Suprapubic skin (tissue), 4 donors: ENCODE data around the gene DPYSL4. TPM values are rescaled to one million over a fixed set of nuclear protein-coding genes. Genes with fewer than 3 reads are reported as not detected.

Experiments
- DNase-seq, 2 donors: peaks; one replicate each; pipeline ENCODE4 v3.0.0-alpha.2; 2019; ENCODE audit warnings: low spot score in 2 of 2
- H3K27ac ChIP-seq: fragments of 200-600 bp; sonication (generic); one replicate; pipeline ENCODE4 v1.5.1; 2019
- H3K27me3 ChIP-seq: fragments of 200-600 bp; sonication (generic); one replicate; pipeline ENCODE4 v1.5.1; 2019
- H3K36me3 ChIP-seq: fragments of 200-600 bp; sonication (generic); one replicate; pipeline ENCODE4 v1.5.1; 2019
- H3K4me1 ChIP-seq: fragments of 200-600 bp; sonication (generic); one replicate; pipeline ENCODE4 v1.5.1; 2019
- H3K4me3 ChIP-seq: fragments of 200-600 bp; sonication (generic); one replicate; pipeline ENCODE4 v1.5.1; 2019; ENCODE audit warnings: mild to moderate bottlenecking
- H3K9me3 ChIP-seq: fragments of 200-600 bp; sonication (generic); one replicate; pipeline ENCODE4 v1.5.1; 2019
- EP300 ChIP-seq: sonication (generic); formaldehyde crosslinking; IDR thresholded peaks from one replicate; pipeline ENCODE4 v1.6.1; 2017; ENCODE audit warnings: antibody characterized with exemption
- POLR2A ChIP-seq, 2 donors: fragments of 450-650 bp; IDR thresholded peaks; one replicate each; pipeline ENCODE4 v1.6.1; 2017; ENCODE audit warnings: antibody characterized with exemption in 2 of 2, mild to moderate bottlenecking in 2 of 2, moderate library complexity in 2 of 2
- POLR2AphosphoS5 ChIP-seq, 3 donors: sonication (generic); formaldehyde crosslinking; IDR thresholded peaks; one replicate each; pipeline ENCODE4 v1.6.1; 2017; ENCODE audit warnings: antibody characterized with exemption in 3 of 3
- WGBS: methylation state at CpG from one replicate; pipeline ENCODE4 v1.1.5; 2018; 5-methylcytosine and 5-hydroxymethylcytosine counted together
- total RNA-seq, 4 donors: library from RNA; depleted of rRNA; stranded (reverse); fragments of >200 nt; gene quantifications; one replicate each; pipeline ENCODE4 v1.1.0, GENCODE V29; 2016
- TF ChIP-seq, protein P1 (sequence below), 2 donors: fragments of 200-600 bp in 1 of 2; fragments of 450-650 bp in 1 of 2; sonication (generic) in 1 of 2; IDR thresholded peaks; one replicate each; pipeline ENCODE4 v1.5.1; 2016 to 2019; ENCODE audit warnings: antibody characterized with exemption in 2 of 2, mild to moderate bottlenecking in 1 of 2, moderate library complexity in 1 of 2

Gene DPYSL4
- total RNA-seq, 4 donors from 2014 or later = 0.38 to 1.7 (median 0.91) TPM; not detected in 1

DNA sequence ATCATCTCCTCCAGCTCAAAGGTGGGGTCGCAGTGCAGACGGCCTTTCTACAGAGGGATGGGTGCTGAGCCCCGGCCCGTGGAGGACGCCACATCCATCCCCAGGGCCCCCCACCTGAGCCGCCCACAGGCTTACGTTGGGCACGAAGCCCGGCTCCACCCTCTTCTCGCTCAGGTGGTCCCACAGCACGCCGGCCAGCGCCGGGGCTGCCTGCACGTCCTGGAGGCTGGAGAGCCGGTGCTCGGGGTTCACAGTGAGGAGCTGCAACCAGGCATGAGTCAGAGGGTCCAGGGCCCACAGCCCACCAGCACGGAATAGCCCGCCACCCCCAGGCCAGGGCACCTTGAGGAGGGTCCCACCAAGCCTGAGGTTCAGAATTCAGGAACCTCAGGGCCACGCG is 36.0 kb downstream of the DPYSL4 start:
- no peaks in the 10 kb centered on the region for H3K9me3 ChIP-seq
- H3K4me1 ChIP-seq = peaks cover 7% of the 10 kb centered on the region
- no peak overlapping the region for H3K27ac ChIP-seq
- H3K36me3 ChIP-seq = no peaks in the 10 kb centered on the region
- DNase-seq = no peak
- H3K4me3 ChIP-seq = no peak overlapping the region
- WGBS = no CpG with 5 or more reads among the region's 21 CpGs
- no peak for TF ChIP-seq POLR2AphosphoS5 (IDR thresholded peaks at IDR 0.05)
- TF ChIP-seq, protein P1, sequence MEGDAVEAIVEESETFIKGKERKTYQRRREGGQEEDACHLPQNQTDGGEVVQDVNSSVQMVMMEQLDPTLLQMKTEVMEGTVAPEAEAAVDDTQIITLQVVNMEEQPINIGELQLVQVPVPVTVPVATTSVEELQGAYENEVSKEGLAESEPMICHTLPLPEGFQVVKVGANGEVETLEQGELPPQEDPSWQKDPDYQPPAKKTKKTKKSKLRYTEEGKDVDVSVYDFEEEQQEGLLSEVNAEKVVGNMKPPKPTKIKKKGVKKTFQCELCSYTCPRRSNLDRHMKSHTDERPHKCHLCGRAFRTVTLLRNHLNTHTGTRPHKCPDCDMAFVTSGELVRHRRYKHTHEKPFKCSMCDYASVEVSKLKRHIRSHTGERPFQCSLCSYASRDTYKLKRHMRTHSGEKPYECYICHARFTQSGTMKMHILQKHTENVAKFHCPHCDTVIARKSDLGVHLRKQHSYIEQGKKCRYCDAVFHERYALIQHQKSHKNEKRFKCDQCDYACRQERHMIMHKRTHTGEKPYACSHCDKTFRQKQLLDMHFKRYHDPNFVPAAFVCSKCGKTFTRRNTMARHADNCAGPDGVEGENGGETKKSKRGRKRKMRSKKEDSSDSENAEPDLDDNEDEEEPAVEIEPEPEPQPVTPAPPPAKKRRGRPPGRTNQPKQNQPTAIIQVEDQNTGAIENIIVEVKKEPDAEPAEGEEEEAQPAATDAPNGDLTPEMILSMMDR (IDR thresholded peaks at IDR 0.05) = no peak
- TF ChIP-seq POLR2A (IDR thresholded peaks at IDR 0.05) = no peak
- TF ChIP-seq EP300 = no peak
- no peaks in the 10 kb centered on the region for H3K27me3 ChIP-seq

DNA sequence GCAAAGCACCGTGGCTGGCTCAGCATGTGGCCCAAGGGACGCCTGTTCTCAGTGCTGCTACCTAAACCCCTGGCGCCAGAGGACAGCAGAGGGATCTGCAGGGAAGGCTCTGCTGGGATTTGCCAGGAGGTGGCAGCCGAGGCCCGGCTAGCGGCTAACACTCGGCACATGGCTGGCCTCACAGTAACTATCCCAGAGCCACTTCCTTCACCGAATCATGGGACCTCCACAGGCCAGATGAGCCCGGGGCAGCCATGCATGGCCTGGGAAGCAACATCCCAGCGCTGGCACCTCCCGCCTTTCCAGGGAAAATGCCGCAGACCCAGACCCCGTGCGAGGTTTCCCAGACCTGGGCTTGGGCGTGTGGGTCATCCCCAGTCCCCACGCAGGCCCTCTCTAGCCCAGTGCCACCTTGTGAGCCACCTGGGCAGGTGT is 36.4 kb downstream of the DPYSL4 start:
- H3K27ac ChIP-seq = no peak overlapping the region
- H3K27me3 ChIP-seq = no peaks in the 10 kb centered on the region
- WGBS = 58% methylated on average over 9 of the region's 16 CpGs
- no peaks in the 10 kb centered on the region for H3K9me3 ChIP-seq
- TF ChIP-seq, protein P1 (IDR thresholded peaks at IDR 0.05) = peak; percentile 83 to 84
- no peak for TF ChIP-seq EP300
- DNase-seq = peak in 1 of 2 donors; percentile 78
- H3K4me1 ChIP-seq = peaks cover 7% of the 10 kb centered on the region
- H3K4me3 ChIP-seq = no peak overlapping the region
- no peaks in the 10 kb centered on the region for H3K36me3 ChIP-seq

DNA sequence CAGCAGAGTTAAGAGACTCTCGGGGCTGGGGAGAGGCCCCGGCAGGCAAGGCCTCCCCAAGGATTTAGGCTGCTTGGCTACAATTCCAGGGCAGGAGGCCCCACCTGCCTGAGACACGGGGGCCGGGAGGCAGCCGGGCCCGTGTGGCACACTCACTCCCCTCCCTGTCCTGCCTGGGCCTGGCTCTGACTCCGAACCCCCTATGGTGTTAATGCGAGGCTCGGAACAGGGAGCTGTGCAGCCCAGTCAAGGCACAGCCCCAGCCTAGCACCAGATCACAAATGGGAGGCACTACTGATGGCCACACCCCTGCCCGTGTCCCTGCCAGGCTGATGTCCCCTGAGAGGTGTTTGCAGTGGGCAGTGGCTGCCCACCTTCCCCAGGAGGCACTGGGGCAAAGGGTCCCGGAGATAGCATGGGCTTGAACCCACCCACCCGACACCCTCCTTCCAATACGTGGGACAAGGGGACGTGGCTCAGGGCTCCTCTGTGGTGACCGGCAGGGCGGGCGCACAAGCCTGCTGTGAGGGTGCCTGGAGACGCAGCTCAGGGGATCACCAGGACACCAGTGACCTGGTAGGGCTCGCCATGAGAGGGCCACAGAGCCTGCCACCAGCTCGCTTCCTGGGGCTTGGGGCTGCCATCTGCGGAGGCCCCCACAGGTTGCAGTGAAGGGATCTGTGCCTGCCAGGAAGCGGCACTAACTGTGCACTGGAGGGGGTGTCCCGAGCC is 37.0 kb downstream of the DPYSL4 start:
- no peak for DNase-seq
- H3K4me3 ChIP-seq = no peak overlapping the region
- H3K9me3 ChIP-seq = no peaks in the 10 kb centered on the region
- H3K36me3 ChIP-seq = no peaks in the 10 kb centered on the region
- no peak overlapping the region for H3K27ac ChIP-seq
- TF ChIP-seq EP300 (no peak), POLR2AphosphoS5 (IDR thresholded peaks at IDR 0.05) (no peak), POLR2A (IDR thresholded peaks at IDR 0.05) (no peak)
- TF ChIP-seq, protein P1 (IDR thresholded peaks at IDR 0.05) = no peak
- WGBS = 53% methylated on average over 11 of the region's 23 CpGs
- no peaks in the 10 kb centered on the region for H3K27me3 ChIP-seq
- H3K4me1 ChIP-seq = peaks cover 7% of the 10 kb centered on the region

DNA sequence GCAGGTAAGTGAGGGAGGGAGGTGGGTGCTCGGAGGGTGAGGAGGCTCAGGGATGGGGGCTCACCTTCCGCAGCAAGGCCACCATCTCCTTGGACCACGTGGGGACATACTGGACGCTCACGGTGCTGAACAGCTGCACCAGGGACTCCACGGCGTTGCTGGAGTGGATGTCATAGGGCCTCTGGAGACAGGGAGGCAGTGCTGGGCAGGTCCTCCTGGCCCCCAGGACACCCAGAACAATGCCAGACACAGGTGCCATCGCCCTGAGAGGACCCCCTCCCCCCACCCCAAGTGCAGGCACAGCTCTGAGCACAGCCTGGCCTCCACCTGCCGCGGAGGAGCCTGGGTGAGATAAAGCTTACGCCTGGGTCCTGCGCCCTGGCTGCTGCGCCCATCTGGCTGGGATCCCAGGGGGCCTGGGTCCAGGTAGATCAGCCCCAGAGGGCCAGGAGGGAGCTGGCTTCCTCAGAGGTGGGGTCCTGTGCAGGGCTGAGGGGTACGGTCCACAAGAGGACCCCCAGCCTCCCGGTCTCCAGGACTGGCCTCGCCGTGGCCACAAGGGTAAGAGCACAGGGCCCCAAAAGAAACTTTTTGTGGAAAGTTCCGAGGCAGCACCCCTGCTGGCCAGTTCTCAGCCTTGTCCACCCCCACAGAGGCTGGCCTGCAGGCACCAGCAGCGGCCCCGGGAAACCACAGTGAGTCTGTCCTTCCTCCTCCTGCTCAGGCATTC is 37.8 kb downstream of the DPYSL4 start:
- Histone ChIP-seq H3K4me1 (peaks cover 7% of the 10 kb centered on the region), H3K27ac (no peak overlapping the region), H3K36me3 (no peaks in the 10 kb centered on the region), H3K4me3 (no peak overlapping the region), H3K27me3 (no peaks in the 10 kb centered on the region), H3K9me3 (no peaks in the 10 kb centered on the region)
- no peak for DNase-seq
- 93% methylated on average over 7 of the region's 20 CpGs for WGBS
- TF ChIP-seq POLR2AphosphoS5 (IDR thresholded peaks at IDR 0.05) (no peak), POLR2A (IDR thresholded peaks at IDR 0.05) (no peak), EP300 (no peak)
- TF ChIP-seq, protein P1 (IDR thresholded peaks at IDR 0.05) = no peak
